K562 (cell line): Measurements from ENCODE around the gene OR8S1. TPM values are rescaled to one million over a fixed set of nuclear protein-coding genes. Genes with fewer than 3 reads are reported as not detected.

Experiments
- ATAC-seq: fragments of 200-7000 bp; cut with Tn5 transposase; 3 replicates; pipeline ENCODE4 v1.9.1; 2020; ENCODE audit warnings: moderate library complexity
- BruUV-seq: library from RNA; stranded (reverse); fragments of 400-500 nt; replicated peaks from 2 replicates; lab custom pipeline; 2021; lab: Mats Ljungman, UMichigan
- CTCF ChIA-PET: fragments of 300-600 bp; formaldehyde crosslinking; extraction: SDS; loops from one replicate; lab custom pipeline; 2021; ENCODE audit warnings: low intra/inter-chr PET ratio; lab: Yijun Ruan, JAX
- POLR2A ChIA-PET: fragments of 300-600, 350-650 bp; sonication (Branson Sonifier 250); formaldehyde crosslinking; extraction: SDS; loops from one replicate; lab custom pipeline; 2021; ENCODE audit warnings: antibody characterized with exemption, inconsistent platforms; lab: Yijun Ruan, JAX
- DNase-seq, 4 experiments: peaks; one replicate each; pipeline versions ENCODE4 v3.0.0 to v3.0.0-alpha.2; 2011 to 2018; ENCODE audit warnings: low spot score in 3 of 4, mixed read lengths in 3 of 4; ENCODE audit errors: extremely low read depth in 1 of 4
- FAIRE-seq: peaks from 2 replicates; lab custom pipeline; 2011; peaks lifted over from hg19 to GRCh38; lab: Jason Lieb, UNC
- H2AFZ ChIP-seq: 2 replicates; pipeline ENCODE4 v1.6.0; 2011; ENCODE audit warnings: low read depth, low read length, control low read depth, inconsistent platforms
- H3K27ac ChIP-seq: fragments of 200-600 bp; 3 replicates; pipeline ENCODE4 v1.8.0; 2011; ENCODE audit warnings: low read depth, mild to moderate bottlenecking, control low read depth, inconsistent platforms, low read length, moderate library complexity, mixed read lengths; ENCODE audit errors: extremely low read depth
- H3K27me3 ChIP-seq, 2 experiments: fragments of 300-600 bp in 1 of 2; 2 replicates in 1 of 2; 3 replicates in 1 of 2; pipeline versions ENCODE4 v1.6.0 to v1.8.0; 2011; ENCODE audit warnings: inconsistent platforms in 2 of 2, low read length in 2 of 2, mild to moderate bottlenecking in 1 of 2, mixed read lengths in 1 of 2, moderate library complexity in 1 of 2; ENCODE audit not compliant: control insufficient read depth in 2 of 2, insufficient read depth in 2 of 2
- H3K36me3 ChIP-seq: fragments of 300-600 bp; 3 replicates; pipeline ENCODE4 v1.8.0; 2011; ENCODE audit warnings: mild to moderate bottlenecking, low read length, inconsistent platforms; ENCODE audit not compliant: control insufficient read depth, insufficient read depth
- H3K4me1 ChIP-seq, 2 experiments: fragments of 200-600 bp in 1 of 2; replicated peaks in 1 of 2; 2 replicates in 1 of 2; 3 replicates in 1 of 2; pipeline versions ENCODE4 v1.5.1 to v1.8.0; 2011; ENCODE audit warnings: inconsistent platforms in 2 of 2, low read length in 2 of 2, mild to moderate bottlenecking in 1 of 2, mixed read lengths in 1 of 2, moderate library complexity in 1 of 2; ENCODE audit not compliant: control insufficient read depth in 2 of 2, insufficient read depth in 2 of 2
- H3K4me2 ChIP-seq: 2 replicates; pipeline ENCODE4 v1.6.1; 2011; ENCODE audit warnings: low read length, control low read depth, inconsistent platforms, mixed read lengths; ENCODE audit not compliant: insufficient read depth
- H3K4me3 ChIP-seq: fragments of 200-600 bp; sonication (generic), shearing (Covaris generic); 2 replicates; pipeline ENCODE4 v1.5.1; 2016; ENCODE audit warnings: control low read depth, inconsistent platforms
- H3K79me2 ChIP-seq: fragments of 200-600 bp; 3 replicates; pipeline ENCODE4 v1.8.0; 2011; ENCODE audit warnings: low read length, inconsistent platforms; ENCODE audit not compliant: control insufficient read depth, insufficient read depth
- H3K9ac ChIP-seq, 2 experiments: 2 replicates each; pipeline versions ENCODE4 v1.6.0 to v1.6.1; 2011; ENCODE audit warnings: low read depth in 2 of 2, low read length in 2 of 2, control low read depth in 1 of 2, inconsistent platforms in 1 of 2, mild to moderate bottlenecking in 1 of 2, mixed read lengths in 1 of 2; ENCODE audit not compliant: insufficient read depth in 1 of 2
- H3K9me1 ChIP-seq: one replicate; pipeline ENCODE4 v1.6.0; 2011; ENCODE audit warnings: inconsistent platforms, mild to moderate bottlenecking, low read length, moderate library complexity; ENCODE audit not compliant: control insufficient read depth, insufficient read depth
- H3K9me3 ChIP-seq: replicated peaks from 2 replicates; pipeline ENCODE4 v1.5.1; 2011; ENCODE audit warnings: low read depth, low read length, inconsistent platforms; ENCODE audit not compliant: control insufficient read depth, insufficient read depth
- H4K20me1 ChIP-seq: replicated peaks from 2 replicates; pipeline ENCODE4 v1.6.1; 2011; ENCODE audit warnings: low read length, inconsistent platforms, mixed read lengths; ENCODE audit not compliant: control insufficient read depth, insufficient read depth
- CCNT2 ChIP-seq: IDR thresholded peaks from 2 replicates; pipeline ENCODE4 v1.6.1; 2011; ENCODE audit warnings: borderline replicate concordance, low read depth, mild to moderate bottlenecking, moderate library complexity, mixed read lengths, low read length; ENCODE audit not compliant: insufficient read length; ENCODE audit errors: extremely low read depth
- DACH1 ChIP-seq: fragments of 450-650 bp; IDR thresholded peaks from 2 replicates; pipeline ENCODE4 v1.6.1; 2018; ENCODE audit not compliant: partially characterized antibody
- HDAC2 ChIP-seq: fragments of 450-650 bp; IDR thresholded peaks from 2 replicates; pipeline ENCODE4 v1.6.1; 2016; ENCODE audit warnings: mild to moderate bottlenecking
- HSF4 ChIP-seq: fragments of 250-450 bp; sonication (Bioruptor Pico); IDR thresholded peaks from 2 replicates; pipeline ENCODE4 v2.1.2; 2022; ENCODE audit warnings: mild to moderate bottlenecking, moderate library complexity, borderline replicate concordance
- KDM4B ChIP-seq, 2 experiments: fragments of 450-650 bp in 1 of 2; sonication (generic) in 1 of 2; IDR thresholded peaks; 2 replicates each; pipeline ENCODE4 v1.6.1; 2016 to 2017; ENCODE audit warnings: borderline replicate concordance in 2 of 2, antibody characterized with exemption in 1 of 2, low read depth in 1 of 2, mild to moderate bottlenecking in 1 of 2
- NEUROD1 ChIP-seq: fragments of 150-350 bp; IDR thresholded peaks from 2 replicates; pipeline ENCODE4 v1.6.1; 2014; ENCODE audit warnings: borderline replicate concordance, low read length, low read depth; ENCODE audit not compliant: partially characterized antibody
- NUFIP1 ChIP-seq: fragments of 450-650 bp; IDR thresholded peaks from 2 replicates; pipeline ENCODE4 v1.6.1; 2018; ENCODE audit not compliant: partially characterized antibody
- POLR2H ChIP-seq: IDR thresholded peaks from 2 replicates; pipeline ENCODE4 v1.6.1; 2016; ENCODE audit warnings: missing genetic modification characterization, low read depth, mild to moderate bottlenecking, control low read depth, missing compliant biosample characterization, moderate library complexity
- RUNX1 ChIP-seq: sonication (generic); IDR thresholded peaks from 2 replicates; pipeline ENCODE4 v1.6.1; 2016; ENCODE audit warnings: antibody characterized with exemption, low read depth
- SAFB ChIP-seq: fragments of 200-400 bp; formaldehyde crosslinking; IDR thresholded peaks from 2 replicates; pipeline ENCODE4 v1.6.1; 2017; ENCODE audit warnings: low read depth, low read length, borderline replicate concordance
- SMARCE1 ChIP-seq: fragments of 450-650 bp; IDR thresholded peaks from 2 replicates; pipeline ENCODE4 v1.7.1; 2016; ENCODE audit warnings: mild to moderate bottlenecking
- THAP7 ChIP-seq: fragments of 250-450 bp; sonication (Bioruptor Pico); IDR thresholded peaks from 2 replicates; pipeline ENCODE4 v1.5.0; 2021
- YY1 ChIP-seq, 3 experiments: IDR thresholded peaks; 2 replicates each; pipeline ENCODE4 v1.6.1; 2011; ENCODE audit warnings: low read length in 2 of 3, mild to moderate bottlenecking in 2 of 3, moderate library complexity in 2 of 3, borderline replicate concordance in 1 of 3, control low read depth in 1 of 3, low read depth in 1 of 3; ENCODE audit not compliant: insufficient read depth in 3 of 3, insufficient replicate concordance in 2 of 3, control insufficient read depth in 1 of 3, insufficient read length in 1 of 3; ENCODE audit errors: extremely low read depth in 1 of 3
- ZFP1 ChIP-seq: fragments of 450-650 bp; formaldehyde crosslinking; IDR thresholded peaks from 2 replicates; pipeline ENCODE4 v1.4.0; 2020; ENCODE audit warnings: mild to moderate bottlenecking, mixed read lengths
- ZNF232 ChIP-seq: sonication (generic); formaldehyde crosslinking; IDR thresholded peaks from 2 replicates; pipeline ENCODE4 v1.8.0; 2022; ENCODE audit warnings: mild to moderate bottlenecking, missing genetic modification reagents
- ZNF436 ChIP-seq: fragments of 250-450, 450-650 bp; sonication (Bioruptor Pico); formaldehyde crosslinking; IDR thresholded peaks from 2 replicates; pipeline ENCODE4 v1.7.0; 2020; ENCODE audit warnings: mild to moderate bottlenecking
- WGBS: fragments of 100-300 bp; shearing (Covaris generic); methylation state at CpG from one replicate; pipeline ENCODE4 v1.1.6; 2016; ENCODE audit warnings: low coverage, mixed read lengths; ENCODE audit not compliant: insufficient coverage; ENCODE audit errors: missing lambda C conversion rate; 5-methylcytosine and 5-hydroxymethylcytosine counted together
- in situ Hi-C: fragments of 300-500 bp; cut with MboI; formaldehyde crosslinking; loops from 4 replicates; pipeline ENCODE4 v1.15.0; 2018; ENCODE audit warnings: inconsistent platforms, mixed read lengths
- intact Hi-C: fragments of 100-400 bp; cut with micrococcal nuclease; formaldehyde crosslinking; loops from 2 replicates; pipeline ENCODE4 v1.14.2; 2022
- polyA plus RNA-seq, 8 experiments: library from polyadenylated mRNA; depleted of rRNA in 4 of 8; stranded (reverse) in 5 of 8; unstranded in 3 of 8; fragments of >200 nt; fragmentation: Nextera tagmentation in 2 of 8; fragmentation: Illumina TruSeq in 1 of 8; extraction: Ambion mirVana in 2 of 8; extraction: Trizol in 1 of 8; gene quantifications; 2 replicates each; pipeline versions ENCODE4 v1.2.1 to v1.2.3, GENCODE V29; 2011 to 2014; ENCODE audit warnings: inconsistent platforms in 1 of 8, missing spikeins in 1 of 8
- total RNA-seq, 7 experiments: library from RNA; depleted of rRNA in 6 of 7; stranded (reverse); fragments of >200 nt in 6 of 7; fragmentation: Illumina TruSeq in 2 of 7; extraction: Trizol in 2 of 7; gene quantifications; 2 replicates each; pipeline versions ENCODE4 v1.2.1 to v1.2.3, GENCODE V29; 2011 to 2021; ENCODE audit warnings: low replicate concordance in 1 of 7

Gene OR8S1
- total and polyA plus RNA-seq, 9 of the 15 experiments (the other 6 are each of a cell fraction or from before 2014, with no cell fraction given), result not detected

- TF ChIP-seq YY1 (IDR thresholded peaks at IDR 0.05; ENCODE audit: borderline replicate concordance in 1 of 3, control insufficient read depth in 1 of 3, extremely low read depth in 1 of 3, insufficient read depth in 3 of 3, insufficient read length in 1 of 3, insufficient replicate concordance in 2 of 3, low read depth in 1 of 3, low read length in 2 of 3), result no peak
Measured at GRCh38 chr12:48482930-48483329, 42.5 kb upstream of the OR8S1 start (continued).

- WGBS, result 0% methylated on average over 2 of the region's 2 CpGs
- Histone ChIP-seq H4K20me1 (no peaks in the 10 kb centered on the region), H3K9ac (no peak overlapping the region), H3K27ac (no peak overlapping the region), H3K4me1 (no peaks in the 10 kb centered on the region), H3K9me3 (no peaks in the 10 kb centered on the region), H3K36me3 (no peaks in the 10 kb centered on the region), H3K4me2 (no peak overlapping the region), H3K4me3 (no peak overlapping the region), H2AFZ (no peak overlapping the region), H3K79me2 (no peaks in the 10 kb centered on the region), H3K9me1 (no peaks in the 10 kb centered on the region), H3K27me3 (peaks cover 5 to 9% of the 10 kb centered on the region in 2 experiments; a peak in 4 of 5 replicates)
- no TSS peak for BruUV-seq
- DNase-seq (no peak), FAIRE-seq (no peak), ATAC-seq (no peak)
- intact Hi-C loops (no loop called here), in situ Hi-C loops (no loop called here)
- POLR2A ChIA-PET, result no interaction called here
- no peak for TF ChIP-seq SAFB
- TF ChIP-seq NUFIP1, result no peak
- TF ChIP-seq POLR2H (tag), result no peak
- no peak for TF ChIP-seq HDAC2
- TF ChIP-seq ZNF232 (CRISPR knock-in tag), result no peak
- TF ChIP-seq SMARCE1, result no peak
- no peak for TF ChIP-seq HSF4 (CRISPR knock-in tag)
- no peak for TF ChIP-seq KDM4B (IDR thresholded peaks at IDR 0.05; ENCODE audit: borderline replicate concordance in 2 of 2, low read depth in 1 of 2)
- TF ChIP-seq RUNX1, result no peak
- TF ChIP-seq DACH1, result no peak
- no peak for TF ChIP-seq NEUROD1
- TF ChIP-seq CCNT2, result no peak
- no peak for TF ChIP-seq THAP7
- no peak for TF ChIP-seq ZNF436 (CRISPR knock-in tag)
- no peak for TF ChIP-seq ZFP1 (CRISPR knock-in tag)
- CTCF ChIA-PET, result no interaction called here
Measured at GRCh38 chr12:48486261-48486660, 39.2 kb upstream of the OR8S1 start.
